SK-N-SH (cell line): ENCODE data around the gene NPPB. TPM values are rescaled to one million over a fixed set of nuclear protein-coding genes. Genes with fewer than 3 reads are reported as not detected.

Experiments used
- CTCF ChIA-PET: fragments of 300-600, 350-600 bp; formaldehyde crosslinking; extraction: SDS; loops from one replicate; lab custom pipeline; 2021; lab: Yijun Ruan, JAX
- POLR2A ChIA-PET: fragments of 350-600 bp; sonication (Branson Sonifier 250); formaldehyde crosslinking; extraction: SDS; loops from one replicate; lab custom pipeline; 2020; ENCODE audit warnings: antibody characterized with exemption, inconsistent platforms; lab: Yijun Ruan, JAX
- DNase-seq: peaks from one replicate; pipeline ENCODE4 v3.0.0; 2012
- H2AFZ ChIP-seq: fragments of 200-600 bp; sonication (generic); 2 replicates; pipeline ENCODE4 v1.8.1; 2016; ENCODE audit warnings: antibody characterized with exemption, mild to moderate bottlenecking, low read depth
- H3F3A ChIP-seq: fragments of 200-600 bp; sonication (generic); replicated peaks from 2 replicates; pipeline ENCODE3; 2016; ENCODE audit warnings: antibody characterized with exemption, mild to moderate bottlenecking; ENCODE audit not compliant: insufficient read depth
- H3K27ac ChIP-seq, 2 experiments: fragments of 200-500 bp in 1 of 2; fragments of 200-600 bp in 1 of 2; sonication (Bioruptor generic) in 1 of 2; sonication (generic), shearing (Covaris generic) in 1 of 2; 2 replicates each; pipeline versions ENCODE4 v1.5.1 to v1.6.1; 2014 to 2016; ENCODE audit warnings: low read depth in 2 of 2, inconsistent platforms in 1 of 2, low read length in 1 of 2, mild to moderate bottlenecking in 1 of 2, mixed read lengths in 1 of 2
- H3K27me3 ChIP-seq: fragments of 200-600 bp; sonication (generic), shearing (Covaris generic); 2 replicates; pipeline ENCODE4 v1.6.1; 2016; ENCODE audit warnings: mixed run types; ENCODE audit not compliant: insufficient read depth
- H3K36me3 ChIP-seq, 2 experiments: fragments of 200-500 bp in 1 of 2; fragments of 200-600 bp in 1 of 2; sonication (Bioruptor generic) in 1 of 2; sonication (generic) in 1 of 2; replicated peaks in 1 of 2; 2 replicates each; pipeline versions ENCODE3 to v1.5.1; 2014 to 2016; ENCODE audit warnings: low read length in 1 of 2, mild to moderate bottlenecking in 1 of 2; ENCODE audit not compliant: insufficient read depth in 2 of 2, control insufficient read depth in 1 of 2
- H3K4me1 ChIP-seq, 2 experiments: fragments of 200-500 bp in 1 of 2; fragments of 200-600 bp in 1 of 2; sonication (Bioruptor generic) in 1 of 2; sonication (generic), shearing (Covaris generic) in 1 of 2; 2 replicates each; pipeline versions ENCODE4 v1.5.1 to v1.6.1; 2014 to 2016; ENCODE audit warnings: low read depth in 1 of 2, low read length in 1 of 2, mixed run types in 1 of 2; ENCODE audit not compliant: insufficient read depth in 2 of 2, control insufficient read depth in 1 of 2
- H3K4me2 ChIP-seq: fragments of 200-600 bp; sonication (generic), shearing (Covaris generic); 2 replicates; pipeline ENCODE4 v1.6.1; 2017; ENCODE audit warnings: mixed run types
- H3K4me3 ChIP-seq, 2 experiments: fragments of 200-500 bp in 1 of 2; fragments of 200-600 bp in 1 of 2; sonication (Bioruptor generic) in 1 of 2; sonication (generic), shearing (Covaris generic) in 1 of 2; 2 replicates each; pipeline versions ENCODE4 v1.5.1 to v1.8.1; 2014 to 2016; ENCODE audit warnings: low read depth in 2 of 2, inconsistent platforms in 1 of 2, low read length in 1 of 2, mild to moderate bottlenecking in 1 of 2, mixed read lengths in 1 of 2, moderate library complexity in 1 of 2
- H3K79me2 ChIP-seq: fragments of 200-600 bp; sonication (generic); 2 replicates; pipeline ENCODE4 v1.8.1; 2017; ENCODE audit warnings: mild to moderate bottlenecking; ENCODE audit not compliant: insufficient read depth
- H3K9ac ChIP-seq: fragments of 200-600 bp; sonication (generic); 2 replicates; pipeline ENCODE4 v1.6.1; 2017; ENCODE audit warnings: mixed run types
- H3K9me2 ChIP-seq: fragments of 200-600 bp; sonication (generic); 2 replicates; pipeline ENCODE4 v1.6.1; 2017; ENCODE audit warnings: mixed run types
- H3K9me3 ChIP-seq: fragments of 200-600 bp; sonication (generic); 2 replicates; pipeline ENCODE4 v1.6.1; 2017; ENCODE audit warnings: mixed run types, mild to moderate bottlenecking, moderate library complexity
- H4K20me1 ChIP-seq: fragments of 200-600 bp; sonication (generic); 2 replicates; pipeline ENCODE4 v1.6.1; 2017; ENCODE audit warnings: mild to moderate bottlenecking, mixed run types; ENCODE audit not compliant: insufficient read depth
- CHD2 ChIP-seq: fragments of 150-350 bp; IDR thresholded peaks from 2 replicates; pipeline ENCODE4 v1.6.1; 2018; ENCODE audit warnings: low read length; ENCODE audit not compliant: partially characterized antibody
- ELF1 ChIP-seq: IDR thresholded peaks from 2 replicates; pipeline ENCODE4 v1.4.0; 2012
- EP300 ChIP-seq, 2 experiments: IDR thresholded peaks; 2 replicates each; pipeline versions ENCODE4 v1.4.0 to v1.6.1; 2012; ENCODE audit warnings: borderline replicate concordance in 1 of 2, low read depth in 1 of 2, low read length in 1 of 2
- FOXJ3 ChIP-seq: sonication (generic); formaldehyde crosslinking; IDR thresholded peaks from 2 replicates; pipeline ENCODE4 v1.5.1; 2020; ENCODE audit warnings: mild to moderate bottlenecking, missing genetic modification reagents
- FOXM1 ChIP-seq: IDR thresholded peaks from 2 replicates; pipeline ENCODE4 v1.4.0; 2012; ENCODE audit warnings: low read depth, mild to moderate bottlenecking
- GATA2 ChIP-seq: sonication (generic); formaldehyde crosslinking; IDR thresholded peaks from 2 replicates; pipeline ENCODE4 v1.5.0; 2020; ENCODE audit warnings: mild to moderate bottlenecking, missing genetic modification reagents
- JUND ChIP-seq: IDR thresholded peaks from 2 replicates; pipeline ENCODE4 v1.4.0; 2012
- NFIC ChIP-seq: IDR thresholded peaks from 2 replicates; pipeline ENCODE4 v1.4.0; 2012; ENCODE audit warnings: borderline replicate concordance
- NRF1 ChIP-seq: IDR thresholded peaks from 2 replicates; pipeline ENCODE4 v1.6.1; 2012; ENCODE audit warnings: low read depth, mild to moderate bottlenecking, low read length
- RAD21 ChIP-seq: IDR thresholded peaks from 2 replicates; pipeline ENCODE4 v1.6.1; 2012; ENCODE audit warnings: mild to moderate bottlenecking, low read length
- RCOR1 ChIP-seq: fragments of 150-350 bp; IDR thresholded peaks from 2 replicates; pipeline ENCODE4 v1.6.1; 2017; ENCODE audit warnings: antibody characterized with exemption, low read length
- RXRA ChIP-seq: IDR thresholded peaks from 2 replicates; pipeline ENCODE4 v1.4.0; 2012; ENCODE audit warnings: low read depth, mild to moderate bottlenecking, borderline replicate concordance
- SIN3A ChIP-seq: IDR thresholded peaks from 2 replicates; pipeline ENCODE4 v1.6.1; 2012; ENCODE audit warnings: low read depth, mild to moderate bottlenecking, low read length, moderate library complexity, borderline replicate concordance
- SMC3 ChIP-seq: IDR thresholded peaks from 2 replicates; pipeline ENCODE4 v1.6.1; 2012; ENCODE audit warnings: low read depth, low read length, improper control_type of control experiment
- TAF1 ChIP-seq: IDR thresholded peaks from 2 replicates; pipeline ENCODE4 v1.6.1; 2012; ENCODE audit warnings: low read depth, mild to moderate bottlenecking, low read length, moderate library complexity, borderline replicate concordance
- TEAD4 ChIP-seq: IDR thresholded peaks from 2 replicates; pipeline ENCODE4 v1.4.0; 2012; ENCODE audit warnings: mild to moderate bottlenecking, borderline replicate concordance; ENCODE audit not compliant: insufficient read depth
- YY1 ChIP-seq: IDR thresholded peaks from 2 replicates; pipeline ENCODE4 v1.4.0; 2012; ENCODE audit warnings: low read depth, mild to moderate bottlenecking
- WGBS: methylation state at CpG from one replicate; pipeline ENCODE4 v1.1.6; 2017; ENCODE audit warnings: low lambda C conversion rate; 5-methylcytosine and 5-hydroxymethylcytosine counted together
- polyA plus RNA-seq, 3 experiments: library from polyadenylated mRNA; depleted of rRNA; stranded (reverse); fragments of >200 nt; gene quantifications; 2 replicates each; pipeline ENCODE4 v1.2.3, GENCODE V29; 2012
- TF ChIP-seq, protein P1 (sequence below): fragments of 150-350 bp; IDR thresholded peaks from 2 replicates; pipeline ENCODE4 v1.6.1; 2017; ENCODE audit warnings: antibody characterized with exemption, low read length, low read depth, borderline replicate concordance
- TF ChIP-seq, protein P2 (sequence below): IDR thresholded peaks from 2 replicates; pipeline ENCODE4; 2012
- TF ChIP-seq, protein P3 (sequence below): IDR thresholded peaks from 2 replicates; pipeline ENCODE4 v1.4.0; 2012; ENCODE audit warnings: low read depth

The NPPB gene
- polyA plus RNA-seq, 1 of the 3 experiments (the other 2 are of a cell fraction), result 0.85 TPM

DNA sequence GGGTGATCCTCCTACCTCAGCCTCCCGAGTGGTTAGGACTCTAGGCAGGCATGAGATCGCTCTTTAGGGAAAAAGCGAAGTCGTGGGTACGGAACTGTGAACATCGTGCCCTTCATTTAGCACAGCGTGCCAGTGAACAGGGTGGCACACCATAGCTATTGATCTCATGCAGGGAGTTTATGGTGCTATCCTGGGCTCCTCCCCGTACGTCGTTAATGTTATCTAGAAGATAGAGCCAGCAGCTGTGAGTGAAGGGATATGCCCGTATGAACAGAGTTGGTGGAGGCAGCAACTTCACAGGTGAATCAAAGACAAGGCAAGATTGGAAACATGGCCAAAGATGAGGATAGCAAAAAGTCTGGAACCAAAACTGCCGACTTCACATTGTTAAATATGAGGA lies 41.6 kb downstream of the NPPB start:
- Histone ChIP-seq H3K4me3 (no peak overlapping the region), H3K27ac (no peak overlapping the region), H3K4me2 (no peak overlapping the region), H3K9me3 (no peaks in the 10 kb centered on the region), H3K79me2 (peaks cover 17% of the 10 kb centered on the region), H2AFZ (no peak overlapping the region), H3K27me3 (no peaks in the 10 kb centered on the region), H3K4me1 (no peaks in the 10 kb centered on the region), H3K9me2 (no peaks in the 10 kb centered on the region), H3K36me3 (peaks cover 35 to 55% of the 10 kb centered on the region in 2 experiments), H4K20me1 (no peaks in the 10 kb centered on the region), H3F3A (peaks cover 14% of the 10 kb centered on the region), H3K9ac (no peak overlapping the region)
- ChIA-PET CTCF (no interaction called here), POLR2A (interaction anchor here (1.0 kb wide), 1 partner anchor 11 kb away, joined by 3 read pairs; the partner anchor contains the start of gene MTHFR)
- DNase-seq, result no peak
- WGBS, result 97% methylated on average over 12 of the region's 12 CpGs
- TF ChIP-seq NFIC (no peak), YY1 (no peak), TEAD4 (no peak), RCOR1 (no peak), RXRA (no peak), JUND (no peak), NRF1 (no peak), TAF1 (no peak), FOXJ3 (CRISPR knock-in tag) (no peak), RAD21 (no peak), SMC3 (no peak), GATA2 (CRISPR knock-in tag) (no peak), FOXM1 (no peak), ELF1 (no peak), CHD2 (no peak), SIN3A (no peak), EP300 (IDR thresholded peaks at IDR 0.05; ENCODE audit: borderline replicate concordance in 1 of 2, low read depth in 1 of 2, low read length in 1 of 2) (no peak)
- TF ChIP-seq, protein P1, sequence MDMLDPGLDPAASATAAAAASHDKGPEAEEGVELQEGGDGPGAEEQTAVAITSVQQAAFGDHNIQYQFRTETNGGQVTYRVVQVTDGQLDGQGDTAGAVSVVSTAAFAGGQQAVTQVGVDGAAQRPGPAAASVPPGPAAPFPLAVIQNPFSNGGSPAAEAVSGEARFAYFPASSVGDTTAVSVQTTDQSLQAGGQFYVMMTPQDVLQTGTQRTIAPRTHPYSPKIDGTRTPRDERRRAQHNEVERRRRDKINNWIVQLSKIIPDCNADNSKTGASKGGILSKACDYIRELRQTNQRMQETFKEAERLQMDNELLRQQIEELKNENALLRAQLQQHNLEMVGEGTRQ, result no peak
- TF ChIP-seq, protein P2, sequence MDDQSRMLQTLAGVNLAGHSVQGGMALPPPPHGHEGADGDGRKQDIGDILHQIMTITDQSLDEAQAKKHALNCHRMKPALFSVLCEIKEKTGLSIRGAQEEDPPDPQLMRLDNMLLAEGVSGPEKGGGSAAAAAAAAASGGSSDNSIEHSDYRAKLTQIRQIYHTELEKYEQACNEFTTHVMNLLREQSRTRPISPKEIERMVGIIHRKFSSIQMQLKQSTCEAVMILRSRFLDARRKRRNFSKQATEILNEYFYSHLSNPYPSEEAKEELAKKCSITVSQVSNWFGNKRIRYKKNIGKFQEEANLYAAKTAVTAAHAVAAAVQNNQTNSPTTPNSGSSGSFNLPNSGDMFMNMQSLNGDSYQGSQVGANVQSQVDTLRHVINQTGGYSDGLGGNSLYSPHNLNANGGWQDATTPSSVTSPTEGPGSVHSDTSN, result no peak
- TF ChIP-seq, protein P3, sequence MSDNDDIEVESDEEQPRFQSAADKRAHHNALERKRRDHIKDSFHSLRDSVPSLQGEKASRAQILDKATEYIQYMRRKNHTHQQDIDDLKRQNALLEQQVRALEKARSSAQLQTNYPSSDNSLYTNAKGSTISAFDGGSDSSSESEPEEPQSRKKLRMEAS, result no peak
